Neural cell (in vitro differentiated cells): ENCODE data around the gene CDC42EP5. TPM values are rescaled to one million over a fixed set of nuclear protein-coding genes. Genes with fewer than 3 reads are reported as not detected.

ENCODE experiments used
- H2AFZ ChIP-seq: fragments of 200-600, 300-800 bp; sonication (generic), shearing (Covaris generic); 2 replicates; pipeline ENCODE4 v1.6.0; 2014; ENCODE audit warnings: low read depth, mild to moderate bottlenecking, antibody characterized with exemption, low read length, moderate library complexity
- H3F3A ChIP-seq: fragments of 200-600 bp; shearing (Covaris generic); 2 replicates; pipeline ENCODE4 v1.6.1; 2016; ENCODE audit warnings: mild to moderate bottlenecking, moderate library complexity, mixed read lengths, antibody characterized with exemption, low read length; ENCODE audit not compliant: insufficient read depth, poor library complexity, severe bottlenecking
- H3K27ac ChIP-seq: fragments of 200-600, 300-800 bp; sonication (generic), shearing (Covaris generic); 2 replicates; pipeline ENCODE4 v1.5.1; 2014; ENCODE audit warnings: mild to moderate bottlenecking, low read length, moderate library complexity
- H3K27me3 ChIP-seq: fragments of 300-800, 200-600 bp; sonication (generic), shearing (Covaris generic); 2 replicates; pipeline ENCODE4 v1.6.0; 2014; ENCODE audit warnings: mild to moderate bottlenecking, low read depth, low read length, moderate library complexity; ENCODE audit not compliant: insufficient read depth
- H3K36me3 ChIP-seq: fragments of 300-800, 200-600 bp; sonication (generic), shearing (Covaris generic); 2 replicates; pipeline ENCODE4 v1.5.1; 2014; ENCODE audit warnings: mild to moderate bottlenecking, antibody characterized with exemption, low read length, moderate library complexity; ENCODE audit not compliant: insufficient read depth
- H3K4me2 ChIP-seq: fragments of 300-800, 200-600 bp; sonication (generic), shearing (Covaris generic); 2 replicates; pipeline ENCODE4 v1.6.0; 2014; ENCODE audit warnings: mild to moderate bottlenecking, low read length
- H3K4me3 ChIP-seq: fragments of 300-800, 200-600 bp; sonication (generic), shearing (Covaris generic); 2 replicates; pipeline ENCODE4 v1.5.1; 2014; ENCODE audit warnings: mild to moderate bottlenecking, low read length, moderate library complexity
- H3K79me2 ChIP-seq: fragments of 200-600 bp; shearing (Covaris generic); replicated peaks from 2 replicates; pipeline ENCODE4 v1.6.0; 2014; ENCODE audit warnings: mild to moderate bottlenecking, low read length, moderate library complexity; ENCODE audit not compliant: insufficient read depth
- H3K9ac ChIP-seq: fragments of 300-800, 200-600 bp; sonication (generic), shearing (Covaris generic); 2 replicates; pipeline ENCODE4 v1.6.1; 2016; ENCODE audit warnings: mild to moderate bottlenecking, low read length, mixed read lengths
- H3K9me2 ChIP-seq: fragments of 200-600 bp; shearing (Covaris generic); 2 replicates; pipeline ENCODE4 v1.6.1; 2016; ENCODE audit warnings: mild to moderate bottlenecking, low read length, mixed read lengths; ENCODE audit not compliant: insufficient read depth
- H3K9me3 ChIP-seq: fragments of 200-600, 300-800 bp; sonication (generic), shearing (Covaris generic); 2 replicates; pipeline ENCODE4 v1.6.1; 2016; ENCODE audit warnings: mild to moderate bottlenecking, mixed run types, low read length, moderate library complexity, mixed read lengths
- H4K20me1 ChIP-seq: fragments of 200-600 bp; shearing (Covaris generic); 2 replicates; pipeline ENCODE4 v1.6.1; 2016; ENCODE audit warnings: mild to moderate bottlenecking, mixed run types; ENCODE audit not compliant: insufficient read depth
- CTCF ChIP-seq: fragments of 450-650 bp; IDR thresholded peaks from 2 replicates; pipeline ENCODE4 v1.5.1; 2014; ENCODE audit warnings: antibody characterized with exemption, mild to moderate bottlenecking, moderate library complexity; ENCODE audit not compliant: poor library complexity, severe bottlenecking
- EP300 ChIP-seq: fragments of 450-650 bp; conservative IDR thresholded peaks from 2 replicates; pipeline ENCODE4 v1.6.1; 2014; ENCODE audit warnings: antibody characterized with exemption, mild to moderate bottlenecking, moderate library complexity; ENCODE audit not compliant: poor library complexity, severe bottlenecking
- EZH2 ChIP-seq: fragments of 200-600, 300-800 bp; shearing (Covaris generic), sonication (generic); IDR thresholded peaks from 2 replicates; pipeline ENCODE4 v1.6.1; 2014; ENCODE audit warnings: antibody characterized with exemption, low read length, borderline replicate concordance, mild to moderate bottlenecking; ENCODE audit not compliant: insufficient read depth, poor library complexity, severe bottlenecking
- MXI1 ChIP-seq: fragments of 450-650 bp; conservative IDR thresholded peaks from 2 replicates; pipeline ENCODE4 v1.6.1; 2014; ENCODE audit warnings: antibody characterized with exemption, mild to moderate bottlenecking; ENCODE audit not compliant: poor library complexity, severe bottlenecking
- POLR2AphosphoS5 ChIP-seq: IDR thresholded peaks from 2 replicates; pipeline ENCODE4 v1.6.1; 2012
- RAD21 ChIP-seq: fragments of 450-650 bp; conservative IDR thresholded peaks from 2 replicates; pipeline ENCODE4 v1.6.1; 2014; ENCODE audit warnings: antibody characterized with exemption, mild to moderate bottlenecking, moderate library complexity
- SMC3 ChIP-seq: fragments of 450-650 bp; conservative IDR thresholded peaks from 2 replicates; pipeline ENCODE4 v1.6.1; 2014; ENCODE audit warnings: antibody characterized with exemption, mild to moderate bottlenecking, moderate library complexity; ENCODE audit not compliant: poor library complexity
- TAF1 ChIP-seq: IDR thresholded peaks from 2 replicates; pipeline ENCODE4 v1.6.1; 2012; ENCODE audit warnings: low read depth
- polyA plus RNA-seq: library from polyadenylated mRNA; depleted of rRNA; stranded (reverse); fragments of >200 nt; gene quantifications from 2 replicates; pipeline ENCODE4 v1.2.3, GENCODE V29; 2014
- TF ChIP-seq, protein P1 (sequence below): IDR thresholded peaks from 2 replicates; pipeline ENCODE4 v1.6.1; 2012; ENCODE audit warnings: borderline replicate concordance

CDC42EP5 gene
- polyA plus RNA-seq, 1 donor from 2014 or later = not detected

- Histone ChIP-seq H3K79me2 (no peaks in the 10 kb centered on the region), H4K20me1 (no peaks in the 10 kb centered on the region), H3K27me3 (no peaks in the 10 kb centered on the region), H2AFZ (no peak overlapping the region), H3K9me3 (no peaks in the 10 kb centered on the region), H3K9me2 (no peaks in the 10 kb centered on the region), H3K4me2 (no peak overlapping the region), H3K4me3 (no peak overlapping the region), H3K27ac (no peak overlapping the region), H3F3A (no peaks in the 10 kb centered on the region), H3K36me3 (no peaks in the 10 kb centered on the region), H3K9ac (no peak overlapping the region)
- TF ChIP-seq POLR2AphosphoS5 (no peak), EZH2 (no peak), EP300 (no peak), CTCF (no peak), SMC3 (no peak), MXI1 (no peak)
These were observed 4.6 kb upstream of the CDC42EP5 start for GRCh38 chr19:54477650-54478049.

GRCh38 chr19:54475706-54476105 is 2.6 kb upstream of the CDC42EP5 start:
- Histone ChIP-seq H3K9ac (no peak overlapping the region), H3K27ac (no peak overlapping the region), H3K36me3 (no peaks in the 10 kb centered on the region), H3K27me3 (peaks cover 6% of the 10 kb centered on the region), H2AFZ (no peak overlapping the region), H3K4me2 (no peak overlapping the region), H3K9me2 (no peaks in the 10 kb centered on the region), H3K79me2 (no peaks in the 10 kb centered on the region), H3K9me3 (no peaks in the 10 kb centered on the region), H3K4me3 (no peak overlapping the region), H4K20me1 (no peaks in the 10 kb centered on the region), H3F3A (no peaks in the 10 kb centered on the region)
- TF ChIP-seq RAD21 = no peak
- TF ChIP-seq POLR2AphosphoS5 = no peak
- no peak for TF ChIP-seq EZH2
- TF ChIP-seq, protein P1, sequence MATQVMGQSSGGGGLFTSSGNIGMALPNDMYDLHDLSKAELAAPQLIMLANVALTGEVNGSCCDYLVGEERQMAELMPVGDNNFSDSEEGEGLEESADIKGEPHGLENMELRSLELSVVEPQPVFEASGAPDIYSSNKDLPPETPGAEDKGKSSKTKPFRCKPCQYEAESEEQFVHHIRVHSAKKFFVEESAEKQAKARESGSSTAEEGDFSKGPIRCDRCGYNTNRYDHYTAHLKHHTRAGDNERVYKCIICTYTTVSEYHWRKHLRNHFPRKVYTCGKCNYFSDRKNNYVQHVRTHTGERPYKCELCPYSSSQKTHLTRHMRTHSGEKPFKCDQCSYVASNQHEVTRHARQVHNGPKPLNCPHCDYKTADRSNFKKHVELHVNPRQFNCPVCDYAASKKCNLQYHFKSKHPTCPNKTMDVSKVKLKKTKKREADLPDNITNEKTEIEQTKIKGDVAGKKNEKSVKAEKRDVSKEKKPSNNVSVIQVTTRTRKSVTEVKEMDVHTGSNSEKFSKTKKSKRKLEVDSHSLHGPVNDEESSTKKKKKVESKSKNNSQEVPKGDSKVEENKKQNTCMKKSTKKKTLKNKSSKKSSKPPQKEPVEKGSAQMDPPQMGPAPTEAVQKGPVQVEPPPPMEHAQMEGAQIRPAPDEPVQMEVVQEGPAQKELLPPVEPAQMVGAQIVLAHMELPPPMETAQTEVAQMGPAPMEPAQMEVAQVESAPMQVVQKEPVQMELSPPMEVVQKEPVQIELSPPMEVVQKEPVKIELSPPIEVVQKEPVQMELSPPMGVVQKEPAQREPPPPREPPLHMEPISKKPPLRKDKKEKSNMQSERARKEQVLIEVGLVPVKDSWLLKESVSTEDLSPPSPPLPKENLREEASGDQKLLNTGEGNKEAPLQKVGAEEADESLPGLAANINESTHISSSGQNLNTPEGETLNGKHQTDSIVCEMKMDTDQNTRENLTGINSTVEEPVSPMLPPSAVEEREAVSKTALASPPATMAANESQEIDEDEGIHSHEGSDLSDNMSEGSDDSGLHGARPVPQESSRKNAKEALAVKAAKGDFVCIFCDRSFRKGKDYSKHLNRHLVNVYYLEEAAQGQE = no peak
- no peak for TF ChIP-seq TAF1
- TF ChIP-seq MXI1 = no peak
- TF ChIP-seq CTCF = no peak
- no peak for TF ChIP-seq EP300
- no peak for TF ChIP-seq SMC3
